HG03060 (cell line): ENCODE measurements around the gene TMCC2.

Source experiments
- ATAC-seq: cut with Tn5 transposase; IDR thresholded peaks from one replicate; pipeline ENCODE4 v1.9.1; 2021; ENCODE audit warnings: low read depth, moderate number of reproducible peaks; ENCODE audit not compliant: unreplicated experiment

Gene TMCC2

DNA sequence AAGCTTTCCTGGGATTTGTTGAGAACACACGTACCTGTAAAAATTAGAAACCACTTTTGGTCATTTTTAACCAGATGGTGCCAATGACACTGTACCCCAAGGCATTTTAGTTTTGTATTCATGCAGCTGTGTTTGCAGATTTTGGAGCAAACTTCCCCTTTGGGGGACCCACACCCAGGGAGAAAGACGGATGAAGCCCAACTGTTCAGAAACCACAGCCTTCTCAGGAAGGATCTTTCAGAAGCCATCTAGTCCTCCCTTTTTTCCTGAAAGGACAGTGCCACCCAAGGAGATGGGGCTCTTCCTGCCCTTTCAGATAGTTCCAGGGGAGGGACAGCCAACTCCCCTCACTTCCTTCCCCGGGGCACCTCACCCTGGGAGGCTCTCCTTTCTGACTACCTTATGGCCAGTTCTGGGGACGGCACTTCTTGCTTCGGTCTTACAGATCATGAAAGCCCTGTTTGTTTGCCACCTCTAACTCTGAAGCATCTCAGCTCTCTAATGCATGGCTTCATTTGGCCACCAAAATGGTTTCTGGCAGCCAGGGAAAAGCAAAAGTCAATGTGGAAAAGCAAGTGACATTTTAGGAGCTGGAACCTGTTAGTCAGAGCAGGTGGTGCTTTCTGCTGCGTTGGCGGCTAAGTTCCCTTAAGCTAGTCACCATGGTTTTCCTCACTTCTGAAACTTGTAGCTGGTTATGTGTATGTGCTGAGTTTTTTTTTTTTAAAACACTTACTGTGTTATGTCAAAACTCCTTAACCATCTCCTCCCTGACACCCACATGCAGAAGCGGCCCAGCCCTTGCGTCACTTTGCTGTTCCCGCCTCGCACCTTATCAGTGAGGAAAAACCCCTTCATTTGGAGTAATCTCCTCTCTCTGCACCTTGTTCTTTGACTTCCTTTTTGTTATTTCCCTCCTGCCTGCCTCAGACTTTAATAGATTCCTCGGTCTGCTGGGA lies 10.1 kb downstream of the TMCC2 start:
- ATAC-seq, result no peak

DNA sequence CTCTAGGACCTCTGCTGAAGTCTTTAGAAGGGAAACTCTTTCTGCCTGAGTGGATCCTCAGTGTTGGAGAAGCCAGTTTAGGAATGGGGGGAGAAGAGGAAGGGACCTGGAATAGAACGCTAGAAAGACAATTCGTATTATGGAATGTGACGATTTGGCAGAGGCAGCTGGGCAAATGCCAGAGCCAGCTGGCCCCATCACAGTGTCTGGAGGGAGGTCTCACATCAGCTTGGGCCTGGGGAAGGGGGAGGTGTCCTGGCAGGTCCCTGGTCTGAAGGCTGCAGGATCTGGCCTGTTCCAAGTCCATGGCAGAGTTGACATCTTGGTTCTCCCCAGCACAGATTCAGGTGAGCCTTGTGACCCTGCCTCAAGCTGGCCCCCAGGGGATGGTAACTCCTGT lies 11.3 kb downstream of the TMCC2 start:
- ATAC-seq, result no peak

DNA sequence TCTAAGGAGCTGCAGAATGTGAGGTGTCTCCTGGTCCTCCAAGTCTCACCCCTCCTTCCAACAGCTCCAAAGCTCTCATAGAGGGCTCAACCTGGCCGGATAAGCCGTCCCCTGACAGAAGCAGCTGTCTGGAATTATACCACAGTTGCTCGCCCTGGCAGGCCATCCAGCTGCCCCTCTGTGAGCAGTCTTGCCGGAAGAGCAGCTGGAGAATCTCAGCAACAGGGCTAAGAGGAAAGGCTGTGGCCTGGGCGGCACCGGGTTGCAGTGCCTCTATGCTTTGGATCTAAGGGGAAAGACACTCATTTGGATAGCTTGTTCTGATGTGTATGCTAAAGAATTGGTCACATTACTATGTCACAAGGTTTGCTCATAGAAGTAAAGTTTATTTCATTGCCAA lies 12.4 kb downstream of the TMCC2 start:
- no peak for ATAC-seq

DNA sequence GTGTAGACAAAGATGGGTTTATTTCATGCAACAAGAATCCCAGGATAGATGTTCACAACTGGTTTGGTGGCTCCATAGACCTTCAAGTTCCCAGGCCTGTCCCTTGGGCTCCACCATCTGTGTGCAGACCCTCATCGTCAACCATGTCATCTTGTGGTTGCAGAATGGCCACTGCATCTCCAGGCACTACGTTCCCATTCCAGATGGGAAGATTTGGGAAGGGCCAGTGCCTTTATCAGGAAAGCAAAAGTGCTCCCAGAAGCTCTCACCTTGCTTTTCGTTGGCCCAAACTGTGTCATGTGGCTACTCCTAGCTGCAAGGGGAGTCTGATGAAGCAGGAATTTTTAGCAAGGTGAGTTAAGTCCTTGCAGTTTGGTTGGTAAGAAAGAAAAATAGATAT lies 12.8 kb downstream of the TMCC2 start:
- no peak for ATAC-seq

DNA sequence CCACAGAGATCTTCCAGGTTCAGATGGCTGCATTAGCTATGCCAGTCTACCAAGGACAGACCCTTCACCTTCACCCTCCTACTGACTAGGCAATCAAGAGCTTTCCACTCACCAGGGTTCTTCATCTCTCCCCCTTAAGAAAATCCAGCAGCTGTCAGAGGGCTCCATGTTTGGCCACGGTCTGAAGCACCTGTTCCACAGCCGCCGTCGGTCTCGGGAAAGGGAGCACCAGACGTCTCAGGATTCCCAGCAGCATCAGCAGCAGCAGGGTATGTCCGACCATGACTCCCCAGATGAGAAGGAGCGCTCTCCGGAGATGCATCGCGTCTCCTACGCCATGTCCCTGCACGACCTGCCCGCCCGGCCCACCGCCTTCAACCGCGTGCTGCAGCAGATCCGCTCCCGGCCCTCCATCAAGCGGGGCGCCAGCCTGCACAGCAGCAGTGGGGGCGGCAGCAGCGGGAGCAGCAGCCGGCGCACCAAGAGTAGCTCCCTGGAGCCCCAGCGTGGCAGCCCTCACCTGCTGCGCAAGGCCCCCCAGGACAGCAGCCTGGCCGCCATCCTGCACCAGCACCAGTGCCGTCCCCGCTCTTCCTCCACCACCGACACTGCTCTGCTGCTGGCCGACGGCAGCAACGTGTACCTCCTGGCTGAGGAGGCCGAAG lies 13.8 kb downstream of the TMCC2 start:
- no peak for ATAC-seq

DNA sequence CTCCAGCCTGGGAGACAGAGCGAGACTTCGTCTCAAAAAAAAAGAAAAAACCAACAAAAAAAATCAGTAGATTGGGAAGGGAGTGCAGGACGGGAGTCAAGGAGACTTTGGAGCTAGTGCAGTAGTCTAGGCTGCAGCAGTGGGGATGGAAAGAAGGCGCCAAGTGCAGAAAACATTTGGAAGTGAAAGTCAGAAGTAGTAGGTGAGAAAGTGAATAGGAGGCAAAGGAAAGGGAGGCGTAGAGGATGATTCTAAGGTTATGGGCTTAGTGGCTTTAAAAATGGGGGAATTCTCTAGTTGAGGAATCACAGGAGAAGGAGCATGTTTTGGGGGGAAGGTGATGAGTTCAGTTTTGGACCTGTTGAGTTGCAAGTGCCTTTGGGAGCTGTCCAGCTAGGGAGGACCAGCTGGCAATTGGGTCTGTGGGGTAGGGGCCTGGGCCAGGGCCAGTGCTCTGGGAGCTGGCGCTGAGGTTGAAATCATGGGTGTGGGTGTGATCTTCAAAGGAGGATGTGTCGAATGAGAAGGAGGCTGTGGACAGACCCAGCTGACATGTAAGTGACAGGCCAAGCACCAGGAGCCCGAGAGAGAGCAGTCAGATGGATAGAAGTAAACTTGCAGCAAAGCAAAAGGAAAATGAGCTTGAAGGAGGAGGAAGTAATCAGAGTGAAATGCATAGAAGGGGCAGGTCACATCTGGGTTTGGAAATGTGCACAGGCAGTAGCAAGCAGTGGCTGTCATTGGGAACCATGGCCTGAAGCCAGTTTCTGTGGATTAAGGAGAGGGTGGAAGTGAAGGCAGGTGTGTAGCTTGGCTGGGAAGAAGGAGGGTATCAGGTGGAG lies 15.8 kb downstream of the TMCC2 start:
- no peak for ATAC-seq

DNA sequence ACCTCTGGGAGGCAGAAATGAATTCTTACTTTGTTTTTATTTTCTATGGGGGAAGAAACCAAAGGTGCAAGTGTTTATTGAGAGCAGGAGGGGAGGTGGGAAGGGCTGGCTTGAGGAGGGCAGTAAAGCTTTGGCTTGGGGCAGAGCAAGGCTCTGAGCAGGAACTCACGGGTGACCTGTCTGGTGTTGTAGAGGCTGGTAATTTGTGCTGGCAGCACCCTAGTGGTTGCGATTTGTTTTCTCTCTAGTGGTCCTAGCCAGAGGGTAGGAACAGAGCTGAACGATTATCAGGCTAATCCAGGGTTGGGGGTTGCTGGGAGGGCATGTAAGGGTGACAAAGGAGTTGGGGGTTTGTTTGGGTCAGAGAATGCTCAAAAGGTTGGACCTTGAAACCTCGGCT lies 16.6 kb downstream of the TMCC2 start:
- no peak for ATAC-seq

DNA sequence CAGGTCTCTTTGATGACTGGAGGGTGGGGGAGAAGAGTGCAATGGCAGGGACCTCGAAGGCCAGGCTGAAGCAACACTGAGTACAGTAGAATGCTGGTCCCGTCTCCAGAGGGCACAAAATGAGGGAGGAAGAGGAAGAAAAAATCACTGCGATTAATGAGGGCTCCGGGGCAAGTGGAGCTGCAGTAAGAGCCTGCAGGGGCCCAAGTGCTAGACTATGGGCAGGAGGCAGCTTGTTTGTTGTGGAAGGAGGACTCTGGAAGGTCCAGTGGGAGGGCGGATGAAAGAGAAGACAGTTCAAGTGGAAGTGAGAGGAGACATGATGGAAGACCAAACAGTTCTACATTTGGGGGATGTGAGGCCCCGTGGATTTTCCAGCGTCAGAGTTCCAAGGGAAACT lies 17.4 kb downstream of the TMCC2 start:
- ATAC-seq, result no peak

DNA sequence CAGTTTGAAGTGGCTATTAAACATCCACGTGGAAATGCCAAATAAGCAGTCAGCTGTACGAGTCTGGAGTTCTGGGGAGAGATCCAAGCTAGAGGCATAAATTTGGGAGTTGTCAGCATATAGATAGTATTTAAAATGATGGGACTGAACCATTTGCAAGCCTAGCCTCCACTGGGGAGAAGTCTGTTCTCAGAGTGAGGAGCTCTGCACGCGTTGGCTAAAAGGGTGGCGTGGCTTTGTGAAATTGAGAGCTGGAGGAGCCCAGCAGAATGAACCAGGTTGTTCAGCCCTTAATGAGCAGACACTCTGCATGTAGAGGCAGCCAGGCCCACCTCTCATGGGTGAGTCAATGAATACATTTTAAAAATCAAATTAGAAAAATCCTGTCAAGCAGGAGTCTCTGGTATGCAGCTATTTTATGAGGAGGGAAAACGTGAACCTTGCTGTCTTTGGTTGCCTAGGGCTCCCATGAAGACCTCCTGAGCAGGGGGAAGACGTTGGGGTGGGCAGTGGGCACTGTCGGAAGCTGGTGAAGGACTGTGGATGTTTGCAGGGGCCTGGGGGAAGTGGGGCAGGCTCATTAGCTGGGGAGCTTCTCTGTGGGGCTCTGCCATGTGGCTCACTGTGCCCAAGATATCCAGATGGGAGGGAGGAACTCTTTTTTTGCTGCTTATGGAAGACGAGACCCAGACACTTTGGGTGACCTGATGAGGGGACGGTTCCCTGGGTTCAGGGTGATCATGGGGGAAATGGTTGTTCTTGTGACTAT lies 18.8 kb downstream of the TMCC2 start:
- ATAC-seq, result no peak

DNA sequence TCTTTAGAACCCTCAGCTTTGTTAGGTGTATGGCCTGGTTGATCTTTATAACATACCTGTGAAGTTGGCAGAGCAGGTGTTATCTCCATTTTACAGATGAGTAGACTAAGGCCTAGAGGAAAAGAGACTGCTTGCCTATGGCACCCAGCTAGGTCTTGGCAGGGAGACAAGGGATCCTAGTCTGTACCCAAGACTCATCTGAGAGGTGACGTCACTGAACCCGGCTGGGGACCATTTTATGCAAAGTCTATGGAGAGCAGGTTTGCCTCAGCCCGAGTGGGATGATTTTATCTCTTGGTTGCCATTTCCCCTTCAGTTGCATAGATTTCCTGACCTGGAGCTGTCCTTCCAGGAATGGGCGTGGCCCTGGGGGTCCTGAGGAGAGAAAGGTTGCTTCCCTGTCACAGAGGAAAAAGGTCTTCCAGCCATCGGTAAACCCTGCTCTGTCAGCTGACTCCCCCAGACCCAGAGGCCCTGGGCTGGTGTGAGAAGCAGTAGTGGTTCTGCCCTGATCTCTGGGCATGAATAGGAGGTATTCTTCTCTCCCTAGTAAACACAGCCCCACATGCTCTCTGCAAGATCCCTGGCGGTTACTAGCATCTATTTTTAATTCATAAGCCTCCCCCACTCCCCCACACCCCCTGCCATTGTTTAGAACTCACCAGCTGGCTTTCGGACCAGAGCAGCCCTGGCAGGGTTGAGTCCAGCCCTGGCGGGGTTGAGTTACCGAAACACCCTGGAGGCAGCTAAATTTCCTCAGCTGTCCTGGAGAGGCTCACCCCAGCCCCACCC lies 19.6 kb downstream of the TMCC2 start:
- ATAC-seq, result no peak

DNA sequence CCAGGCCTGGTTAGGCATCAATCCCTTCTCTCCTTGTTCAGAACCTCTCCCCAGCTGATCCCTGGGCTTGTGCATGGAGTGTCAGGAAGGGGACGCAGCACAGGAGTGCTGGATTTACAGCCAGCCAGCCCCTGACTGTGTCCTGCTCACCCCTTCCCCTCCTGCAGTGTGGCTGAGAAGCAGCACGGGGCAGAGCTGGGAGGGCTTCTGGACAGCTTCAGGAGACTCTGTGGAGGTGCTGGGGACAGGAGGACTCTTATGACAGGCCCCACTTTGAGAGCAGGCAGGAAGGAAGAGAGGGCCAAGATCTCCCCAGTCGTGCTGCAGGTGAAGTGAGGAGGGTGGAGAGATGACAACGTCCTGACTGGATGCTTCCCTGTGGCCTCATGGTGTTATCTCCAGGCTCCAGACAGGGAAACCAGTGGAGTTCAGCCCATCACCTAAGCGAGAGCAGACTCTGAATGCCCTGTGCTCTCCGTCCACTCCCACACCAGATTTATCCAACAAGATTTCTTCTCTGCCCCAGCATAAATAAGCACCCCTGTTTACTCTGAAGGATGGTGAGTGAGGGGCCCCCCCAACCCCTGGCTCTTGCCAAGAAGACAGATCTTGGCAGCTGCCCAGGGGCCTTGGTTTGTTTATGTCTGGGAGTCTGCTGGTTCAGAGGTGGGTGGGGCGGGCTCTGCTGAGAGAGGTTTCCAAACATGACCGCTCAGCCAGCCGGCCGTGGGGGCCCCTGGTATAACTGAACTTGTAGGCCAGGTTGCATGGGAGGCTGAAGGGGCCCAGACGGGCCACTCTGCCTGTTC lies 21.3 kb downstream of the TMCC2 start:
- ATAC-seq, result no peak

DNA sequence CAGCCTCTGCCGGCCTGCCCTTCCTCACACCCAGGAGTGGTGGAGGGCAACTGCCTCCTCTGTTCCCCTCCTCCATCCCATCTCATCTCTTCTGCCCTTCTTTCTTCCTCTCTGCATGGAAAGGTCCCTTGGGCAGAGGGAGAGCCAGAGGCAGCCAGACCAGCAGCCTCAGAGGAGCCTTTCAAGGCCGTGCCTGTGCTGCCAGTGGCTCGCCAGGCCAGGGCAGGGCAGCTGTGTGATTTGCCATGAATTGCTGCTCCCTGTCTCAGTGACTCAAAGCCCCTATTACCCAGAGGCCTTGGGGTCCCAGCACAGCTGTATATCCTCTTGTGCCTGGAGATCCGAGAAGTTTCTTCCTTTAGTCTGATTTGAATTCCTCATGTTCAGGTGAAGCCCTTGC lies 21.9 kb downstream of the TMCC2 start:
- ATAC-seq, result no peak

DNA sequence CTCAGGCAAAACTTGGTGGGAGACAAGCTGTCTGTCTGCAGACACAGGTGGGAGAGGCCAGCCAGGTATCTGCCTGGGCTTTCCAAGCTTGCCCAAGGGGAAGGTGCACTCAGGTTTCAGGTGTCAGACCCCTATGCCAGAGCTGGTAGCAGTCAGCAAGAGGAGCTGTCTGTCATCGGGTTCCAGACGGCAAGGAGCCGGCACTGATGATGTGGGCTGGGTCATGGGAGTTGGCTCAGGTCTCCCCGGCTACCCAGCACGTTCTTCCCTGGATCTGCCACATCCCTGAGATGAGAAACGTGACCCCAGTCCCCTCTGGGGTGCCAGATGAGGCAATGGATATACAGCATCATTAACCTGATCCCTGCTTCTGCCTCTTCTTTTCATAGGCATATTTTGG lies 23.0 kb downstream of the TMCC2 start:
- no peak for ATAC-seq

DNA sequence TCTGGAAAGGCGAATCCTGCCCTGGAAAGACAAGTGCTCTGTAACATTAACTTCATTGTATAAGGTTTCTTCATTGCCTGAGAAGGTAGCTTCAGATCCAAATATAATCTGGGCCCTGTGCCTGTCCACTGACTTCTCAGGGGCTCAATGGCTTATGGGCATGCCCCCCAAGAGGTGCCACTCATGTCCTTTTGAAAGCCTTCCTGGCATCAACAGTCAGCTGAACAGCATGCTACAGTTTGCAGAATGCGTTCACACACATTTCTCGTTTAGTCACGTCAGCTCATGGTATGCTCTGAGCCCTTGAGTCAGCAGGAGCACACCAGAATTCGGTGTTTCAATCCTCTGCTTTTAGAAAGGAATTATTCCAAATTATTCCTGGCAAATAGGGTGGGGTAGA lies 23.8 kb downstream of the TMCC2 start:
- ATAC-seq, result no peak

DNA sequence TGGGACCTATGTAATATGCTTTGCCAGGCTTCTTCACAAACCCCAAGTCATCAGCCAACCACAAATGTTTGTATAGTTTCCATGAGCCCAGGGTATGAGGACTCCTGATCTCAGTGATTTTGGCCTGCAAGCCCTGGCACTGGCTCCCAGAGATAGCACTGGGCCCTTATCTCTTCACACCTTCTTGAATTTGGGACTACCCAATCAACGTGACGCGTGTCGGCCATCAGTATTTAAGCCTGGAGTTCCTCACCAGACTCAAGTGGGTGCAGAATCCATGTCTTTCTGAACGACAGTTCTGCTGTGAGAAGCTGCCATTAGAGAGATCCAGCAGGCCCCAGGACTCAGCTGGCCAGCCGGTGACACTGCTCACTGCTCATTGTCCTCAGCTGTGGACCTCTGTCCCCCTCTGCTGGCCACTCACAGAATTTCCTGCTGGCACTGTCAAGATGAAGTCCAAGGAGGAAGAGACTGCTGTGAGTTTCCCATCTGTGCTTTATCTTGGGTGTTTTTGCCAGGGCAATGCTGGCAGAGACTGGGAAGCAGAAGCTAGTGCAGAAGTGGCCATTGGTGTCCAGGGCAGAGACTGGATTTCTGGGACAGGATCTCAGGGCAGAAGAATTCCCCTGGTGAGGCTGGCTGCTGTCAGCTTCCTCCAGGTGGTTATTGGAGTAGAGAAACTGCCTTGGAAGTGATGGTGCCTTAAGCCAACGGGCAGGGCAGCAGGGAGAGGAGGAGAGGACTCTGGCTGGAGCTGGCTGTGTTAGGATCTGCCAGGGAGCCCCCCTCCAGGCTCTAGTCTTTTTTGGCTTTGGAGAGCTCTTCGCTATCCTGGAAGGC lies 28.4 kb downstream of the TMCC2 start:
- ATAC-seq, result no peak

DNA sequence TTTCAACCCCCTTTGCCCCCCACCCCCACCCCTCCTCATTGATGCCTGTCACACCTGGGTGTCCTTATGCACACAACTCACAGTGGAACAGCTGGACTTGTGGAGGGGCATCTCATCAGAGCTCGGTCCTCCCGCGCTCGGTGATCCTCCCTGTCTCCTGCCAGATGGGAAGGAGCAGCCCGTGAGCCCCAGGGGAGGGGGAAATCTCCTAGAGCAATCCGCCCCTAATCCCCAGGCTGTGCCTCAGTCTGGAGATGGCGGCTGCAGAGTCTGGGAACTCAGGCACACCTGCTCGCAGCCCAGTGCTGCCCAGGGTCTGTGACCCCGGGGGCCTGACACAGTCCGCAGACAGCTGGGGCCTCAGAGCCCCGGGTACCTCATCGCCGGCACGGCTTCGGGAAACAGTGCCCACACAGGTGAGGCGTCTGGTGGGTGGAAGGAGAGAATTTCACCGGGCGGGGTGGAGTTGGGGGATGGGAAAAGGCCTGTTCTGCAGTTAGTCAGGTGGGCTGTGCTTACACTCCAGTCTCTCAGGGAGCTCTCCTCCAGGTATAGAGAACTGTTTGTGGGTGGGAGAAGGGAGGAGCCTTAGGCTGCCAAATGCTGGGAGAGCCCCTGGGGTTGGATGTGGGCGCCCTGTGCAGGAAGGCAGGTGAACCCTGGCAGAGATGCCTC lies 29.3 kb downstream of the TMCC2 start:
- no peak for ATAC-seq

DNA sequence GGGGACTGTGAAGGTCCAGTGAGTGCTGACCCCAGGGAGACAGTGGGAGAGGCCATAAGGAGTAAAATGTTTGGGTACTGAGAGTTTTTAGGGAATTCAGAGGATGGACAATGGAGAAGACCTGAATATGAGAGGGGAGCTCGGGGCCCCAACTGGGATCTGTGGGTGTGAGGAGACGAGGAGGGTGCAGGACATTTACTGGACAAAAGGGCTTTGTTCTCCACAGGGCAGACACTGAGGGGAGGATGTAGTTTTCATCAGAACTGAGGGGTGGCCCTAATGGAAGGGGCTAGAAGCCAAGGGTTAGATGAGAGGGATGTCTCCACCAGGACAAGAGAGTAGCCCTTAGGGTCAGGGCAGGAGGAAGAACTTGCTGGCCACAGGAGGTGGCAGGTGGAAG lies 30.0 kb downstream of the TMCC2 start:
- ATAC-seq, result no peak
